ENCODE results near the gene TST. TPM values are rescaled to one million over a fixed set of nuclear protein-coding genes. Genes with fewer than 3 reads are reported as not detected.

Gene TST
- total and polyA plus RNA-seq, 7 donors = 18.4 to 46.9 (median 24.1) TPM

GRCh38 chr22:37011472-37011871, 7.8 kb downstream of the TST start:
- no peak for ATAC-seq
- no peak for TF ChIP-seq CTCF (IDR thresholded peaks at IDR 0.05)
- no peak overlapping the region for H3K27ac ChIP-seq

GRCh38 chr22:37010976-37011375, 8.3 kb downstream of the TST start:
- Histone ChIP-seq H3K9me3 (no peaks in the 10 kb centered on the region), H3K27ac (no peak overlapping the region), H3K4me3 (no peak overlapping the region), H3K27me3 (ENCODE audit: insufficient read depth in 3 of 3, low read length in 2 of 3) (no peaks in the 10 kb centered on the region), H3K4me1 (peaks cover 16% of the 10 kb centered on the region), H3K36me3 (ENCODE audit: insufficient read depth in 1 of 2, low read depth in 1 of 2) (peaks cover 0 to under 1% of the 10 kb centered on the region in 2 donors)
- TF ChIP-seq CTCF (IDR thresholded peaks at IDR 0.05) = no peak
- ATAC-seq = no peak
- no peak for DNase-seq
- intact Hi-C loops (cut with DNase I) = loop anchor here in 1 of 2 donors (10.0 kb wide), 1 partner anchor 466 kb away; no protein-coding TSS in a partner anchor
- 82 to 87% (median 86%) methylated on average over 20 of the region's 20 CpGs for WGBS, 3 donors

More at GRCh38 chr22:37011472-37011871, 7.8 kb downstream of the TST start:
- 89 to 95% (median 90%) methylated on average over 3 of the region's 3 CpGs for WGBS, 3 donors
- DNase-seq = no peak
- intact Hi-C loops (cut with DNase I) = loop anchor here in 1 of 2 donors (10.0 kb wide), 1 partner anchor 467 kb away; no protein-coding TSS in a partner anchor
- Histone ChIP-seq H3K36me3 (ENCODE audit: insufficient read depth in 1 of 2, low read depth in 1 of 2) (peaks cover 0 to 6% of the 10 kb centered on the region in 2 donors), H3K4me1 (peaks cover 19% of the 10 kb centered on the region), H3K9me3 (no peaks in the 10 kb centered on the region), H3K27me3 (ENCODE audit: insufficient read depth in 3 of 3, low read length in 2 of 3) (no peaks in the 10 kb centered on the region), H3K4me3 (no peak overlapping the region)

GRCh38 chr22:37010174-37010573, 9.1 kb downstream of the TST start:
- intact Hi-C loops (cut with DNase I) = loop anchor here in 1 of 2 donors (10.0 kb wide), 1 partner anchor 465 kb away; no protein-coding TSS in a partner anchor
- no peak for DNase-seq
- no peak for ATAC-seq
- Histone ChIP-seq H3K27me3 (ENCODE audit: insufficient read depth in 3 of 3, low read length in 2 of 3) (no peaks in the 10 kb centered on the region), H3K4me1 (peaks cover 16% of the 10 kb centered on the region), H3K27ac (no peak overlapping the region), H3K36me3 (ENCODE audit: insufficient read depth in 1 of 2, low read depth in 1 of 2) (no peaks in the 10 kb centered on the region), H3K4me3 (no peak overlapping the region), H3K9me3 (no peaks in the 10 kb centered on the region)
- WGBS, 3 donors = 77 to 89% (median 82%) methylated on average over 4 of the region's 4 CpGs
- TF ChIP-seq CTCF (IDR thresholded peaks at IDR 0.05) = no peak

GRCh38 chr22:37009490-37009889, 9.8 kb downstream of the TST start:
- Histone ChIP-seq H3K27me3 (ENCODE audit: insufficient read depth in 3 of 3, low read length in 2 of 3) (peaks cover 0 to 2% (median 0%) of the 10 kb centered on the region in 3 donors), H3K27ac (no peak overlapping the region), H3K4me3 (no peak overlapping the region), H3K9me3 (no peaks in the 10 kb centered on the region), H3K4me1 (peaks cover 16% of the 10 kb centered on the region), H3K36me3 (ENCODE audit: insufficient read depth in 1 of 2, low read depth in 1 of 2) (no peaks in the 10 kb centered on the region)
- DNase-seq (no peak), ATAC-seq (no peak)
- intact Hi-C loops (cut with DNase I) = no loop called here
- TF ChIP-seq CTCF (IDR thresholded peaks at IDR 0.05) = no peak
- WGBS, 3 donors = 81 to 85% (median 81%) methylated on average over 2 of the region's 2 CpGs

- WGBS, 3 donors = 73 to 80% (median 78%) methylated on average over 2 of the region's 2 CpGs
- Histone ChIP-seq H3K27me3 (ENCODE audit: insufficient read depth in 3 of 3, low read length in 2 of 3) (peaks cover 0 to 2% (median 0%) of the 10 kb centered on the region in 3 donors), H3K27ac (no peak overlapping the region), H3K9me3 (no peaks in the 10 kb centered on the region), H3K36me3 (ENCODE audit: insufficient read depth in 1 of 2, low read depth in 1 of 2) (no peaks in the 10 kb centered on the region), H3K4me1 (peaks cover 16% of the 10 kb centered on the region), H3K4me3 (no peak overlapping the region)
- no peak for TF ChIP-seq CTCF (IDR thresholded peaks at IDR 0.05)
- no peak for DNase-seq
- intact Hi-C loops (cut with DNase I) = no loop called here
- ATAC-seq = no peak
These were observed 10.9 kb downstream of the TST start for GRCh38 chr22:37008365-37008764.

Data from psoas muscle (tissue), 8 donors.